Activated CD4-positive, alpha-beta T cell treated with anti-CD3 and anti-CD28 coated beads for 24 hours (primary cell): Measurements from ENCODE around the gene RXFP3.

ENCODE experiments used
- DNase-seq, 2 donors: peaks; one replicate each; pipeline ENCODE4 v3.0.0-alpha.2; 2020; ENCODE audit warnings: low read depth in 2 of 2

Gene RXFP3

GRCh38 chr5:33980030-33980429 lies 43.8 kb downstream of the RXFP3 start:
- DNase-seq: no peak

GRCh38 chr5:33981408-33982162 lies 45.4 kb downstream of the RXFP3 start:
- no peak for DNase-seq

- no peak for DNase-seq
Observed at GRCh38 chr5:33984178-33984577, 48.0 kb downstream of the RXFP3 start.

GRCh38 chr5:33984671-33985124 lies 48.5 kb downstream of the RXFP3 start, which contains the start of gene SLC45A2:
Gene SLC45A2, minus strand, starts transcription at chr5:33984693. Its CDS starts 110 bp downstream, at chr5:33984583.
- no peak for DNase-seq

DNA sequence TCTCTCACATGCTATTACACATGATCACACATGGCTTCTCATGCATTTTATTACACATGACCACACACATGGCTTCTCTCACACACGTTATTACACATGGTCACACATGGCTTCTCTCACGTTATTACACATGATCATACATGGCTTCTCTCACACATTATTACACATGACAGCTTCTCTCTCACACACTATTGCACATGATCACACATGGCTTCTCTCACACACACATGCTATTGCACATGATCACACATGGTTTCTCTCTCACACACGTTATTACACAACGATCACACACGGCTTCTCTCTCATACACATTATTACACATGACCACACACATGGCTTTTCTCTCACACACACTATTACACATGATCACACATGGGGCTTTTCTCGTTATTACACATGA lies 49.3 kb downstream of the RXFP3 start:
- no peak for DNase-seq
